NCI-H2107 (cell line): Measurements from ENCODE around the gene TP53AIP1.
A peak's percentile ranks its signal among the peaks of the same experiment; 100 is the strongest.

ENCODE experiments used
- DNase-seq: peaks from one replicate; lab custom pipeline; 2025; lab: John Stamatoyannopoulos, UW

Gene TP53AIP1

GRCh38 chr11:128906185-128907050 is 36.3 kb downstream of the TP53AIP1 start:
- DNase-seq, result no peak

GRCh38 chr11:128905345-128906184 is 37.1 kb downstream of the TP53AIP1 start:
- peak; percentile 42 for DNase-seq

- DNase-seq, result no peak
These were observed 37.9 kb downstream of the TP53AIP1 start for GRCh38 chr11:128904656-128905344.

- no peak for DNase-seq
These were observed 38.4 kb downstream of the TP53AIP1 start for GRCh38 chr11:128904303-128904655.

GRCh38 chr11:128903248-128904061 is 39.2 kb downstream of the TP53AIP1 start:
- no peak for DNase-seq

GRCh38 chr11:128902515-128903066 is 40.1 kb downstream of the TP53AIP1 start:
- no peak for DNase-seq

GRCh38 chr11:128901653-128902514 is 40.8 kb downstream of the TP53AIP1 start:
- DNase-seq, result no peak

GRCh38 chr11:128900468-128900867 is 42.2 kb downstream of the TP53AIP1 start:
- DNase-seq, result no peak

GRCh38 chr11:128898580-128899344 is 43.9 kb downstream of the TP53AIP1 start:
- no peak for DNase-seq

- DNase-seq, result no peak
These were observed 44.8 kb downstream of the TP53AIP1 start for GRCh38 chr11:128897826-128898225.

GRCh38 chr11:128896356-128896755 is 46.3 kb downstream of the TP53AIP1 start:
- DNase-seq, result no peak

GRCh38 chr11:128895526-128895925 is 47.1 kb downstream of the TP53AIP1 start:
- DNase-seq, result no peak

GRCh38 chr11:128894685-128895084 is 48.0 kb downstream of the TP53AIP1 start:
- DNase-seq, result no peak

GRCh38 chr11:128894286-128894681 is 48.4 kb downstream of the TP53AIP1 start:
- DNase-seq, result no peak

GRCh38 chr11:128893578-128894285 is 48.9 kb downstream of the TP53AIP1 start:
- DNase-seq, result no peak

- DNase-seq, result no peak
These were observed 49.7 kb downstream of the TP53AIP1 start for GRCh38 chr11:128892866-128893565.

- DNase-seq, result no peak
These were observed 50.7 kb downstream of the TP53AIP1 start for GRCh38 chr11:128891913-128892398.
